ENCODE measurements around the gene NAALADL2.
"Not testable (repeated sequence)": the region's sequence is repeated elsewhere in the genome, so short reads cannot be mapped to it uniquely, and the experiment has no call there.

The NAALADL2 gene

DNA sequence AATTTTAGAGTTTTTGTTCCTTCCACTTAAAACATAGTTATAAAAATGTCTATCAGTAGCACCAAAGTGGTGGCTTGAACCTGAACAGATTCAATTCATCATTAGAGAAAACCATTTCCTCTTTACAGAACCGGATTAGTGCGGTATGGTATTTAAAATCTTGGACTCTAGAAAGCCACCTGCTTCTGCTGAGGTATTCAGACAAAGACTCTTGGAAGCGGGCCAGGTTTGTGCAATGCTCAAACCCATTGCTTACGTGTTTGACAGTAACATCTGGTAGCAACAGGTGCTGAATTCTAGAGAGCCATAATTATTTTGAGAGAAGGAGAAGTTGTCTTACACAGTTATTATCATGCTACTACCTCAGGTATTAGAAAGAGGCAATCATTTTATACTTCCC is 290.5 kb downstream of the NAALADL2 start:
- peak; percentile 3 for DNase-seq

DNA sequence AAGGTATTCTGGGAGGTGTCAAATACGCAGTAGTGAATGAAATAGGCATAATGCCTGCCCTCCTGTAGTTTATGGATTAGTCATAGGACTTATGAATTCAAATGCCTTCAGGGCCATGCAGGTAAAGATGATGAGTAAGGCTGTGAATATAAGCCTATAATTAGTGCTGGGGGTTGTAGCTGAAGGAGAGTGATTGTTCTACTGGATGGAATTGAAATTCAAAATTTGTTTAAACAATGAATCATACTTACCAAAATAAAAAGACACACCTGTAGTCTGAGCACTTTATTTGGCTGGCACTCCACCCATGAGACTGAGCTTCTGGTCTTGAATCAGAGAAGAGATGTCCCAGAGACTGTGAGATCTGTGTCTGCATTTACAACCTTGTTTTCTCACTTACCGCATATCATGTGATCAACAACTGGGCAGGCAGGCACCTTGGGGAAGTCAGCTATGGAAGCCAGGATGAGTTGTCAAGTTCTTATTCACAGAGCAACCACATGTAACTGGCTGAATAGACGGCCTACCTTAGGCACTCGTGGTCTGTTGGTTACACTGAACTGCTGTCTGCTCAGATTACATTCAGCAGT is 291.8 kb downstream of the NAALADL2 start:
- DNase-seq: no peak

DNA sequence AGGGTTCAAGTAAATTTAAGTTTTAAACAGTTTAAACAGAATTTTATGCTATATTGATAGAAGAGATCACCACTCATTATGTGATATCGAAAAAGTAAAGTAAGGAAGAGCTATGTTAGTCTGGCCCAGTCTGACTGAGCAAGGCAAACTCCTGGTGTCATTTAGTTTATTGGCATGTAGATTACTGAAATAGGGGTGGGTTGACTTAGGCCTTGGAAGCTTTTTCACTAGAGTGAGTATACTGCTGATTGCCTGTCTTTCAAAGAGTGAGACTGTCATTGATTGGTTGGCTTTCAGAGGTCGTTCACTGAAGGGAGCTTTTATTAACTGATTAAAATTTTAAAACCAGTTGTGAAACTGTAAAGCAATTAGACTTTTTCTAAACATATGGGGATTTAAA is 294.5 kb downstream of the NAALADL2 start:
- no peak for DNase-seq

DNA sequence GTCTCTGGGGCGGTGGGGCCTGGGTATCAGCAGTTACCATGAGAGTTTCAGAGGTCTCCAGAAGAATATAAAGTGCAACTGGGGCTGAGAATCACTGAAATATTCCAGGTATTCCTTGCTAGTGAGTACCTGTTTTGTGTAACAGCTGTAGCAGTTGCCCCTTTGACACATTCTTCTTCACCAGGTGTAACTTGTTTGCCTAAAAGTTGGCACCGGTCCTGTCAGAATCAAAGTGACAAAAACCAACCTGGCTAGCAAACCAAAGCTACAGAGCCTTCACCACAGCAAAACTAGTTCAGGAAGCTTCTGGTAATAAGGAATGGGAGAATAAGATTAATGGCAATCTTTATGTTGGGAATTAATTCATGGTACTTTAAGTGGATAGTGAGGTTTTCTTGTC is 296.0 kb downstream of the NAALADL2 start:
- no peak for DNase-seq

DNA sequence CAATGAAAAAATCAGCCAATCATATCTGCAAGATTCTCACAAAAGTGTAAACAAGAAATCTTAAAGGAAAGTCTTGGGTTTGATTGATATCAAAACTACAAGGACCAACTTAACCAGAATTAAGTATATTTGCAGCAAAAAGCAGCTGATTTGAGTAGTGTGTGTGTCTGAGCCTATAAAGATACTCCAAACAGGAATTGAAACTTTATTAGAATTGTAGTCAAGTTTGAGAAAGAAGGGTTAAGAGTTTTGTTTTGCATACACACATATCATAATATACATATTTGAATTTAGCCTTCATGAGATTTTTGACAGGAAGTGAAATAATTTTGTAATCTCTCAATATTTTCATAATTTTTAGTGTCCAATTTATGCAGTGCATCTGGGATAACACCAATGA is 300.1 kb downstream of the NAALADL2 start:
- no peak for DNase-seq

DNA sequence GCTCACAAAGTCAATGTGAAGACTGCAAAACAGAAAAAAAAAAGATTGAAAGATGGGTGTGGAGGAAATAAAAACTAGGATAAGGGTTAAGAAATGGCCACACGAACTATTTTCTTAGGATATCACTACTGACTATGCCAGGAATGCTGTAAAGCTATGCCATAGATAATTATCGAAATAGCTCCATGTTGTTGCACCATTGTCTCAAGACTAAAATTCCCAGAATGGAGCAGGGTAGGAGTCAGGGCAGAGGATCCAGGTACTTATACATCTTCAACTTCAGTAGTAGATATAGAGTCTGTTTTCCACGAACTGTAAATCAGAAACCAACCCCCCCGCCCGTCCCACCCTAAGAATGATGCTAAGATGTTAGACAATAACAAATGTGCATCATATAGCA is 302.2 kb downstream of the NAALADL2 start:
- DNase-seq: no peak

DNA sequence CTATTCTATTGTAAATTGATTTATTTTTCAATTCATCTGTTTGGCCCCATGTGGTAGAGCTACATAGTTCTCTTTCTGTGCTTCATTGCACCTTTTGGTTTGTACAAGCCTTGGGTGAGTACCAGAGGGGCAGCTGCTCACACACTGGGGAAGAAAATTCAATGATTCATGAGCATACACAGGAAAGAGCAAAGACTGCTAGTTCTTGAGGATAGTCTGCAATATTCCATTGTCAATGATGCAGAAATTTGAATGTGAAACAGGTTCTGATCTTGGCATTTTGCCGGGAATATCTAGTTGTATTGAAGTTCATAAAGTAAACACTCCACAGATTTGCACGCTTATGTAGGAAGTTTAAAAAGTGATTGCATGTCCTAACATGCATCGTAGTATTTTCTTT is 304.6 kb downstream of the NAALADL2 start:
- no peak for DNase-seq

DNA sequence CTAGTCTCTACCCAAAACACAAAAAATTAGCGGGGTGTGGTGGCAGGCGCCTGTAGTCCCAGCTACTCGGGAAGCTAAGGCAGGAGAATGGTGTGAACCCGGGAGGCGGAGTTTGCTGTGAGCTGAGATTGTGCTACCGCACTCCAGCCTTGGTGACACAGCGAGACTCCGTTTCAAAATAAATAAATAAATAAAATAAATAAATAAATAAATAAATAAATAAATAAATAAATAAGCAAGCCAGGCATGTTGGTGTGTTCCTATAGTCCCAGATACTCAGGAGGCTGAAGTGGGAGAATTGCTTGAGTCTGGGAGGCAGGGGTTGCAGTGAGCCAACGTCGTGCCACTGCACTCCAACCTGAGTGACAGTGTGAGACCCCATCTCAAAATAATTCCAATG is 314.0 kb downstream of the NAALADL2 start:
- DNase-seq: not testable (repeated sequence)

DNA sequence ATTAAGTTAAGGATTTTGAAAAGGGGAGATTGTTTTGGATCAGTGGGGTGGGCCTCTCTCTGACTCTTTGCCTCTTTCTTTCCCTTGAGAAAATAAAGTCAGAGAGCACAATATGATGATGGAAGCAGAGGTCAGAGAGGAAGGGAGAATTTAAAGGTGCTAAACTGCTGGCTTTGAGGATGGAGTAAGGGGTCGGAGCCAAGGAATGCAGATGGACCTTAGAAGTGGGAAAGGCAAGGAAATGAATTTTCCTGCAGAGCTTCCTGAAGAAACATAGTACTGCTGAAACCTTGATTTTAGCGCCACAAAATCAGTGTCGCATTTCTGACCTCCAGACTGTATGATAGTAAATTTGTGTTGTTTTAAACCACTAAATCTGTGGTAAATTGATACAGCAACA is 317.4 kb downstream of the NAALADL2 start:
- no peak for DNase-seq

DNA sequence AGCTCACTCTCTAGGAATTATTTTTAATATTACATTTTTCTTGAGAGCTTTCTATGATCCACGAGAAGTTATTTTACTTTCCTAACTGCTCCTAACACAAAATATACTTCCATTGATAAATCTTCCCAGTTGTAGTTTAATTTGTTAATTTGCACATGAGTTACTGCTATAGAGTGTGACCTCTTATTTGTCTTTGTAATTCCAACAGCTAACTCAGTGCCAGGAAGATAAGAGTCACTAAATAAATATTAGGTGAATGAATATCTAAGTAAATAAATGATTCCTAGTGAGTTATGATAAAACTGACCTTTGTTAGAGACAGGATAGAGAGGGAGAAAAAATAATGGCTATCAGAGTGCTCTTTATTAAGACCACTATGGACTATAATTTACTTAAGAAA is 319.9 kb downstream of the NAALADL2 start:
- no peak for DNase-seq

DNA sequence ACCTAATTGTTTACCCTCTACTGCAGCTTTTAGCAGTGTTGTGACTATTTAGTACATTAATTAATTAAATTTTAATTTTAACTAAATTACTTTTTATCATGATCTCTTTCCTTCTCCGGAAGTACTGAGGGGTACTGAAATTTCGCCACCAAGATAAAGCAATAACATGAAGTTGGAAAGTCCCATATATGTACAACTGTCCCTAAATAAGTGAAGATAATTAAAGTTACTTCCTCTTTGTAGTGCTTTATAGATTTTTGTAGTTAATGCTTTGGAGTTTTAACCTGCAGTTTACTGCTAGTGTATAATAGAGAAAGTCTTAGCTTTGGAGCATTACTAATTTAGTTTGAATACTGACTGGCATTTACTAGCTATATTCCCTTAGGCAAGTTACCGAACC is 325.3 kb downstream of the NAALADL2 start:
- no peak for DNase-seq

DNA sequence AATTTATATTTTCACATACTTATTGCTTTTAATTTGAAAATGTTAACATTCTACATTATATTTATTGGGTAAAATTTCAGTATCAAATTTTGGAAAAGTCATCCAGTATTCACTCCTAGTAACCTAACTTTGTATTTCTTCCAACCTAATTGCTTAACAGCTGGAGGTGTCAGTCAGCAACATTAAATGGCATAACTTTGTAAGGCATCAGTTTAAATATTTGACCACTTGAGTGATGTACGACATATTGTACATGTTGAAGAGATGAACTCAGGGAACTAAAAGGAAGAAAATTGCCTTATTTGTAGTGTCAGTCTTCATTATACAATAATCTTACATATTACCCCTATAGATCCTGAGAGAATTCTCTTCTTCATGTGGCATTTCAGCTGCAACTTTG is 326.8 kb downstream of the NAALADL2 start:
- DNase-seq: no peak

DNA sequence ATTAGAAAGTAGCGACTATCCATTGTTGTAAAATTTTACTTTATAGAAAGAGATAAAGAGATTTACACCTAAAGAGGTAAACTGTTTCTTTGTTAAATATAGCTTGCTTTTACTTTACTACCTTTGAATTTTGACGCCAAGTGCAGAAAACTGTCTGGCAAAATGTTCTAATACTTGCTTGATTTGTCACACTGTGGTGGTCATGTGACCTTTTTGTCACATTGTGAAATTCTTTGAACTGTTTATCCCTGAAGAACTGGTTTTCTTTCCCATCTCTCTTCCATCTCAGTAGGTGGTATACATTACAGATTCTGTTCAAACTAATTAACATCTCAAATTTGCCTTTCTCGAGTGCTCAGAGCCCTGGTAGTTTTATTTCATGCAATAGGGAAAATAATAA is 327.4 kb downstream of the NAALADL2 start:
- DNase-seq: no peak

DNA sequence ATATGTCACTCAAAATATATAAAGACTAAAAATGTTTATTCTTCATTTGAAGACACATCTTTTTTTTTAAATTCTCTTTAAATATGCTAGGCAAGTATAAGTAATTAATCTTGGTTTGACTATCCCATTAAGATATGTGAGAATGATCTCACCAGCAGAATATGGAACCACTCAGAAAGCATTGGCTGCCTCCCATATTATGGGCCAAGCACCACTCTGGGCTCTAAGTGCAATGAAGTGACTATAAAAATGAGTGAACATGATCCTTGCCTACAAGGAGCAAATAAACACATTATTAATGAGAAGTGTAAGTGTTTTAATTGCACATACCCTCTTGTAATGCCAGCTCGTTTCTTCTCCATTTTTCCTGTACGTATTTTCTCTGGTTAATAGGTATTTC is 328.5 kb downstream of the NAALADL2 start:
- DNase-seq: no peak

DNA sequence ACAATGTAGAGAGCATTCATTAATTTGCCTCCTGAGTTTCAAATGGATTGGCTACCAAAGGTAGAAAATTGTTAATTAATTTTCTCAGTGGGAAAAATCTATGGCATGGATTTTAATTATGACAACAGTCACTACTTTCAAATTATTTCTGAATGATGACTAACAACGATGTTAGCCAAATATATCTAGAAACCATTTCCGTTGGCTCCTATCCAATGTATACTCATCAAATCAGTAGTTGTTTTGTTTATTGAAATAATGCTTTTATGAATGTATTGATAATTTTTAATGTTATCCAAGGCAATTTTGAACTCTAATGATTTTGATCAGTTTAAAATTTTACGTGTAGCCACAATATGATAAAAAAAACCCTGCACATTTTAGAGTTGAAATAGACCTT is 333.4 kb downstream of the NAALADL2 start:
- no peak for DNase-seq

DNA sequence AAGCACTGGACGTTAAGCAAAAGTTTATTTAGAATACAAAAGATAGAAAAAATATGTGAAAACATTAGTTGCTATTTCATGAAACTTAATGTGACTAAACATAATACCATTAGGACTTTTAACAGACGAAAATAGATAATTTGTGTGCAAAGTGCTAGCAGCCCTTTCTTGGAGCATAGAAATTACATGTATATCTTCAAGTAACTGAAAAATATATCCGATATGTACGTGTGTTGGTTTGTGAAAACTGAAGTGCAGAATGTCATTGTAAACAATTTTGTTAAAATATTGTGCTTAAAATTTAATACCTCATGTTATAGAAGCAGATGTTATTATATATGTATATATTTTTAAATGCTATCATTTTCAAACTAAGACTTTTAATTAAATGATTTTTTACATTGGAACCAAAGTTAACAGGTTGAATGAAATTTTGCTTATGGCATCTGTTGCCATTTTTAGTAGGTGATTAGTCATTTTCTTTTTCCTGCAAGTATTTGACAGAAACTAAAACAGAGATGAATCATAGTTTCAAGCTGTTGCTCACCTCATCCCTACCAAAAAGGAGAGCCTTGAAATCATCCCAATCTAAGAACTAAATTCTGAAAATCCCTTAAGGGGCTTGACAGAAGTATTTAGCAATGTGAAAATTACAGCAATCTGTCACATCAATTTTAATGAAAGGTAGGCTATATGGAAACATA is 334.8 kb downstream of the NAALADL2 start:
- no peak for DNase-seq

DNA sequence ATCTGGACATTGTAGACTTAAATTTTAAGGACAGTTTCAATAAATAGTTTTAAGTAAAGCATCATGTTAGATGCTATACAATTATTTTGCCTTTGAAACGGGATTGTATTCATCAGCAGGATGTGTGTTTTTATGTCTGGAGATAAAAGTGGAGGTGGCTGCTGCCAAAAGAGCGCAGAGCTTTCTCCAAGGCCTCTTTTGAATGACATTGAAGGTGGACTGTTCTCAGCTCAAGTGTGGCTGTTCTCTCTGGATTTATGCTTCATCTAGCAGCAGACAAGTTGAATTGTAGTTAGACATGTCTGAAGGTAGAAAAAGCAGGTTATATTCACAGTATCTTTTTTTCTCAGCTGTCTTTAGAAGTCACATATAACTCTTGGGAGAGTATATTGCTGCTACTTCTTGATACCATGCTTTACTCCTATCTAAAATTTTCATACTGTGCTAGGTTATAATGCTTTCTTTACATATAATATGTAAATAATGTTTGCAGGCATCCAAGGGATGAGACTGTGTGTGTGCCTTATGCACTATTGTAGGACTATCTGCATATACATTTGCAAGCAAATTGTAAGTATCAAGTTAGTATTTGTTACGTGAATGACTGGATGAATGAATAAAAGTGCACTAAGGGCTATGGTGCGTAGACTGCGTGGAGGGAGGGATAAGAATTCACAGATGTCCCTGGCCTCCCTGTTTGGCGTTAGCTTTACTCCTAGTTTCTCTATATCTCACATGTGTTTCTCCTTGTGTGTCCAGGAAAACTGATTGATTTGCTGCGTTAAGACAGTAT is 340.1 kb downstream of the NAALADL2 start:
- no peak for DNase-seq

DNA sequence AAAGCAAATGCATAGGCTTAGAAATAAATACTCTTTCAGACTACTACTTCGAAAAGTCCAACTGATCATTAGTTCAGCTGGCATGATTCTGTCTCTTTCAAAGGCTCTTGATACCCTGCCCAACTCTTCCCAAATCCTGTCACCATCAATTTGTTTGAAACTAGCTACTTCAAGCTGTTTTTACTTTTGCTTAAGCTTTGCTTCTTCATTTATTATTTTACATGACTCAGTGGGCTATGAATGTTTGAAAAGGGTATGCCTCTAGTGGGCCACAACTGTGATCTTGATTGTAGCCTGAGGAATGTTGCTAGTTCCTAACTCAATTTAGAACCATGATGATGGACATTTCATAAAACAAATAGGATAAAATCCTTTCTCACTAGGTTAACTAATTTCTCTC is 340.8 kb downstream of the NAALADL2 start:
- no peak for DNase-seq

DNA sequence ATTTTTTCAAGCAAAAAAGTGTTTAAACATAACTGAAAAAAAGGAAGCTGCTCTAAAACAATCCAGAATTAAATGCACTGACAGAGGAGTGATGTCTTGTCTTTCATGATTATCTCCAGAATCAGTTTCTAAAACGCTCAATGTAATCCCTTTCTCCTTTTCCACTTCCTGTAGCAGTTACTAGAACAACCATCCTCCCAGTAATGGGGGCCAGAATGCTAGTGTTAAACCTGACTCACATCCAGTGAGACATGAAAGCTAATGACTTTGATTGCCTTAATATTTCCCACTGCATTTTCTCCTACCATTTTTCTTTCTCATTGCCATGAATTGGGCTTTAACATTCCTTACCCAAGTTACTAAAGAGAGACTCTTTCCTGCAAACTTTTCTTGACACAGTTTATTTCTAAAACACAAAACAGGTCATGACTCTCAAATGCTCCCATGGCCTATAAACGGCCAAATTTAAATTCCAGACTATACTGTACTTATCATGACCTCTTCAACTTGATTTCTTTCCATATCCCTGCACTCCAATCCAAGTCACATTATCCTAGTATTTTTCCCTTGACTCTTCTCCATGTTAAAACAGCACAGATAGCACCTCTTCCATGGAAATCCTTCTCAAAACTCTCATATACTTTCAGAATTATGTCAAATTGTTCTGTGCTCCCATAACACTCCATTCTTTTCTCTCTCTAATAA is 341.4 kb downstream of the NAALADL2 start:
- no peak for DNase-seq

DNA sequence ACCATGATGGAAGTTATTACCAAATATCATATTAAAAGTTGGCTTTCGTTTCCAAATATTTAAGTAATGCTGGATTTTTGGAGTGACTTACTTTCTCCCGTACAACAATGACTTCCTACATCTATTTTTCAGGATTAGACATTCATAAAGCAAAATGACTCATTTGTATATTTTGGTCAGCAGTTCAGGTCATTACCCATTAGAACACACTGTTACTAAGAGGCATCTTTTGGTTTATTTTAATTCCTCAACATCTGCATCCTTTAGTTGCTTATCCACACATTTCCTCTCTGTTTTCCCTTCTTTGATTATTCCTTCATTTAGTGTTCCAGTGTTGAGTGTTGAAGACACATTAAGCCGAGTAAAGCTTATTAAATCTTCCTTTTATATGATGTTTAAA is 348.2 kb downstream of the NAALADL2 start:
- no peak for DNase-seq

DNA sequence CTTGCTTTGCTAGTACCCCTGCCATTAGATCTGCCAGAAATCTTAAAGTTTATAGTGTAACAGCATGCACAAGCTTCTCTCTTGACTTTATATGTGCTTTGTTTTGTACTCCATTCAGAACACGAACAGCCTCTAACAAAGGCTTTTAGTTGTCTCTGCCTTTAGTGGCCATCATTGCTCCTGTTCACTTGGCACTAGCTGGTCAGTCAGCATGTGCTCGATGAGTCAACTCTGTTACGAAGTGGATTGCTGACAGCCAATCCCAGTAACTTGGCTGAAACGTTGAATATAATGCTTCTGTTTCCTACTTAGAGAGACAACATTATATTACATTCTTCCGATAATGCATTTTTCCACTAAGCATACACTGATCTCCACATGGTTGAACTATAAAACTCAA is 349.2 kb downstream of the NAALADL2 start:
- DNase-seq: no peak

DNA sequence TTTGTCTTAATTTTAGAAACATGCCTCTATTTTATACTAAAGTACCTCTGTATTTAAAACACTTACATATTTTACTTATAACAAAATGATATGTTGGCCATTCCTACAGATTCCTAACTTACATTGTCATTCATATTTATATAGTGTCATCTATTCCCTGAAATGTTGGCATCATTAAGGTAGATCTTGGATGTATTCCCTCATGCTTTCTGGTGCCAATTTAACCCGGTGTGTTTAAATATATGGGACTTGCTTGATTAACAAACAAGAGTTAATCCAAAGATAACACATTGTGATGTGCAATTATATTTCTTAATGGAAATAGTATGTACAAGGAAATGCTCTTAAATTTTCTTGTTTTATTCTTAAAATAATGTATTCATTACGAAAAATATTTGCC is 352.3 kb downstream of the NAALADL2 start:
- DNase-seq: no peak

DNA sequence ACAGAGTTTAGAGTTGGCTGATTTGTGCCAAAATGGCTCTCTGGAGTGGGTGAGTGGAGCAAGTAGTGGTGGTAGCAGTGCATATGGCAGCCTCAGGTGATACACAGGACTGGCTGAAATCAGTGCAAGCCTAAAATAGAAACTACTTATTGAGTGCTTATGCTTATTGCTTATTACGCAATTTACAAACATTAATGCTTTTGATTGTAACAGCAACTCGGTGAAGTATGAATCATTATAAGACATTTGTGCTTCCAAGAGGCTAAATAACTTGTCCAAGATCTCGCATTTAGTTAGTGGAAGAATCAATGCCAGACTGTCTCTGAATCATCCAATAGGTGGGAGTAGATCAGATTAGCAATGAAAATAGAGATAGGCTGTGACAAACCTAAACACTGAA is 353.8 kb downstream of the NAALADL2 start:
- no peak for DNase-seq

DNA sequence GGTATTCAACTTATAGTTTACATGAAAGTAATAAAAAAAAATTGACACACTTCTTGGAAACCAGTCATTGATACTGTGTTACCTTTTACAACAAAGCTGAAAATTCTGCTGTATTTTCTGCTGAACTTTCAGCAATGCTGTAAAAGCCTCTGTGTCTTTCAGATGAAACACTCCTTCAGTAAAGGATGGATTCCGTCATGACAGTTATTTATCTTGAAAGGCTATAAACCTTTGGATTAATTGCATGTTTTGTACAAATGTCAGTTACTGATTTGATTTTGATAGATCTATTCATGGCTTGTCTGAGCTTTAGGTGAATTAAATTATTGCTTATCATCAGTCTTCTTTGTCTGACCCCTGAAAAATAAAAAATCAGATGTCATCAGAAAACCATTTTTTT is 355.1 kb downstream of the NAALADL2 start:
- no peak for DNase-seq
